ENCODE results near the gene CRLF3.
"Not testable (repeated sequence)": the region's sequence is repeated elsewhere in the genome, so short reads cannot be mapped to it uniquely, and the experiment has no call there.

Gene CRLF3

DNA sequence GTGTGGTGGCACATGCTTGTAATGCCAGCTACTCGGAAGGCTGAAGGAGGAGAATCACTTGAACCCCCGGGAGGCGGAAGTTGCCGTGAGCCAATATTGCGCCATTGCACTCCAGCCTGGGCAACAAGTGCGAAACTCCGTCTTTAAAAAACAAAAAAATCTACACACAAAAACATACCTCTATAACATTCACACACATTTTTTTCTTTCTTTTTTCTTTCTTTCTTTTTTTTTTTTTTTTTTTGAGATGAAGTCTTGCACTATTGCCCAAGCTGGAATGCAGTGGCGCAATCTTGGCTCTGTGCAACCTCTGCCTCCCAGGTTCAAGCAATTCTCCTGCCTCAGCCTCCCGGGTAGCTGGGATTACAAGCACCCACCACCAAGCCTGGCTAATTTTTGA, 9.6 kb downstream of the CRLF3 start:
- not testable (repeated sequence) for DNase-seq

GRCh38 chr17:30814236-30814635, 10.3 kb downstream of the CRLF3 start:
- DNase-seq: not testable (repeated sequence)

DNA sequence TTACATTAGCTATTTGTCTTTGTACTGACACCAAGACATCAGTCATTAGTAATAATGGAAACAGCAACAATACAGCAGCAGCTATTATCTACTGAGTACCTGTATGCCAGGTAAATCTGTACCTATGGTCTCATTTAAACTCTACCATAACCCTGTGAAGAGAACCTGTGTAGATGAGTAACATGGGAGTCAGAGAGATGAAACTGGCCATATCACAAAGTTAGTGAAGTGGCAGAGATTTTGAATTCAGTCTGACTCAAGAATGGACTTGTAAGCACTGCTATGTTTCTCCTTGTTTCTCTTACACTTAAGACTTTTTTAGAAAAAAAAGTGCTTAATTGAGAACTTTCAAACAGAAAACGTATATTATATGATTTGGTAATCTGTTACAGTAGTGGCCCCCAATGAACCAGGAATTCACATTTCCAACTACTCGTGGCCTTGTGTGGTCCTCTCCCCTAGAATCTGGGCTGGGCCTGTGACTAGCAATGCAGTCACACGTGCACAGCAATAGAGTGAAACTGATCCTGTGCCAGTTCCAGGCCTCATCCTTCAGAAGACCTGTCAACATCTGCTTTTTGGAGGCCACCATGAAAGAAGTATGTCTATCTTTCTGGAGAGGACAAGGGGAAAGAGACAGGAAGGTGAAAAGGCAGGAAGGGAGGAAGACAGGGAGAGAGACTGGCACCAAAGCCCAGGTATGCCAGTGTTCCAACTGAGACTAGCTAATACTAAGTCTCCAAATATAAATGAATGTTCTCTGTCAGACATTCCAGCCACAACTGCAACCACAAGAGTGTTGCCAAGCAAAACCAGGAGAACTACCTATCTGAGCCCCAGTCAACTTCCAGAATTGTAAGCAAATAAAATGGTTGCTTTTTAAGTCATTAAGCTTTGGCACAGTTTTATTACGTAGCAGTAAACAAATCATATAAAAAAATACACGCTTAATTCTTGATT, 12.0 kb downstream of the CRLF3 start:
- DNase-seq: peak; percentile 32

GRCh38 chr17:30809867-30810266, 14.6 kb downstream of the CRLF3 start:
- DNase-seq: no peak

DNA sequence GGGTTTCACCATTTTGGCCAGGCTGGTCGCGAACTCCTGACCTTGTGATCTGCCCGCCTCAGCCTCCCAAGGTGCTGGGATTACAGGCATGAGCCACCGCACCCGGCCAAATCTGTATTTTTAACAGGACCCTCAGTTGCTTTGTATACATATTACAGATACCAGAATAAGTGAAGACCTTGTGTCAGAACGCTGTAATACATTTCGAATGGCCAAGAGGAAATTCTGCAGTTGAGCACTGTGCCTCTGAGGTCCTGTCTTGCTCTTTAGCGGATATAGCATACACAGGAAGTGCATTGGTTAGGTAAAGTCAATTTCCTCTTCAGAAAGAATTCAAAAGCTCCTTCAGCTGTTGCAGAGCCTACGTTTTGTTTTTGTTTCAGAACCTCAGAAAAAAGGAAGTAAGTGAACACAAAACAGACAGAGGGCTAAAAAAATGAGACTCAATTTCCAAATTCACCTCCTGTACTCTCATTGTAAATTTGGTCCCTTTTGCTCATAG, 15.7 kb downstream of the CRLF3 start:
- DNase-seq: no peak

DNA sequence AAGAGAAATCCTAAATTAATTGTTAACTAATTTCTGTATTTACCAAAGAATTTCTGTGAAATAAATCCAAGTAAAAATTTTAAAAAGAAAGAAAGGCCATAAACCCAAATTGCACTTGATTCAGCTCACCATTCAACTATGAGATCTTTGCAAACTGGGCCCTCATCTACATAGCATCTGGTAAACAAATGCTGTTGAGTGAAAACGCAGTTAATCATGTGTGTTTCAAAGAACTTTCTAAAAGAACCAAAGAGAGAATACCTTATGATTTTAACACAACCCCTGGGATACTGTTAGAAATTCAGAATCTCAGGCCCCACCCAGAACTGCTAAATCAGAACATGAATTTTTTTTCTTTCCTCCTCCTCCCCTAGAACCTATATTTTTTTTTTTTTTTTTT, 16.6 kb downstream of the CRLF3 start:
- DNase-seq: no peak

DNA sequence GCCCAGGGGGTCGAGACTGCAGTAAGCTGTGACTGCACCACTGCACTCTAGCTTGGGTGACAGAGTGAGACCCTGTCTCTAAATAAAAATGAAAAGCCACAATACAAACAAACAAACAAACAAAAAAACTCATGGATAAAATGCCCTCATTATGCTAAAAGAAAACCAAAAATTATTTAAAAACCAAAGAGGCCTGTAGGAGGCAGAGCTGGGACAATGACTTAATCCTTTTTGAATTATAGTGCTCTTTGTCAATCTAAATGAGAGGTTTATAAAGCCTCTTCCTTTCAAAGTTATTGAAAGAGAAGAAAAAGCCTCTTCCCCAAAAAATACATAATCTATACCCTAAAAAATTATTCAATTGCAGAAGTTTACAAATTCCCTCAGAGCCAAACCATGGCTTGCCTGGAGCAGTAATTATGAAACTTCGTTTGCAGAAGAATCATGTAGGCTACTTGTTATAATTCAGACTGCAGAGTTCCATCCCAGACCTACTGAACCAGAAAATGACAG, 18.5 kb downstream of the CRLF3 start:
- DNase-seq: no peak

DNA sequence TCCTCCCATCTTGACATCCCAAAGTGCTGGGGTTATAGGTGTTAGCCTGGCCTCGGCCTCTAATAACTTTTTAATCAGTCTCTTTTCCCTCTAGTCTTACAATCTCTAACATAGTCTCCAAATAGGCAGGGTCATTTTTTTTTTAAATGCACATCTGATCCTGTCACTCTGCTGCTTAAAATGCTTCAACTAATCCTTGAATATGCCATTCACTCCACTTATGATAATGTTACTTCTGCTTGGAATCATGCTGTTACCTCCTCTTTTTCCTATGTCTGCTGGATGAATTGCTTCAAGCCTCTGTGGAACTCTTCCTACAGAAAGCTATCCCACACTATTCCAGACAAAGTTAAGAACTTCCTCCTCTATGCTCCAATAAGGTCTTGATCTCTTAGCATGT, 22.8 kb downstream of the CRLF3 start:
- DNase-seq: no peak

GRCh38 chr17:30796016-30796415, 28.5 kb downstream of the CRLF3 start:
- DNase-seq: no peak

DNA sequence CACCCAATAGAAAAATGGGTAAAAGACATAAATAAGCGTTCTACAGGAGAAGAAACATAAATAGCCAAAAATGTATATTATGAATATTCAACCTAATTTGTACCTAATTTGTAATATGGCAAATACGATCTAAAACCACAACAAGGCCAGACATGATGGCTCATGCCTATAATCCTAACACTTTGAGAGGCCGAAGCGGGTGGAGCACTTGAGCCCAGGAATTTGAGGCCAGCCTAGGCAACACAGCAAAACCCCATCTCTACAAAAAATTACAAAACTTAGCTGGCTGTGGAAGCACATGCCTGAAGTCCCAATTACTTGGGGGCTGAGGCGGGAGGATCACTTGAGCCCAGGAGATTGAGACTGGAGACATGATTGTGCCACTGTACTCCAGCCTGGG, 30.1 kb downstream of the CRLF3 start:
- no peak for DNase-seq

GRCh38 chr17:30793282-30793977, 31.1 kb downstream of the CRLF3 start:
- no peak for DNase-seq

DNA sequence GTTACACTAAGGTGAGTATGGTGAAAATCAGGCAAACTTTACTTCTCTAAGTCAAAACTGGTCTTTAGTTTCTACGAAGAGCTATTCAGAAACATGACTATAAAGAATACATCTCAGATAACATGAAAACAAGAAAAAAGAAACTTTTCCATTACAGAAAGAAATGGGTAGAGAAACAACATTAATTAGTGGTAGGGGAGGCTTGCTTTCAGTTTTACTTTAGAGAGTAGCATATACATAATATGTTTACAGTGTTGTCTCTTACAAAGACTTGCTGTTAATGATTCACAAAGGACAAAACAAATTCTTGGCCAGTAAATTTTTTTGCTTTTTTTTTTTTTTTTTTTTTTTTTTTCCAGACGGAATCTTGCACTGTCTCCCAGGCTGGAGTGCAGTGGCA, 34.2 kb downstream of the CRLF3 start:
- no peak for DNase-seq

DNA sequence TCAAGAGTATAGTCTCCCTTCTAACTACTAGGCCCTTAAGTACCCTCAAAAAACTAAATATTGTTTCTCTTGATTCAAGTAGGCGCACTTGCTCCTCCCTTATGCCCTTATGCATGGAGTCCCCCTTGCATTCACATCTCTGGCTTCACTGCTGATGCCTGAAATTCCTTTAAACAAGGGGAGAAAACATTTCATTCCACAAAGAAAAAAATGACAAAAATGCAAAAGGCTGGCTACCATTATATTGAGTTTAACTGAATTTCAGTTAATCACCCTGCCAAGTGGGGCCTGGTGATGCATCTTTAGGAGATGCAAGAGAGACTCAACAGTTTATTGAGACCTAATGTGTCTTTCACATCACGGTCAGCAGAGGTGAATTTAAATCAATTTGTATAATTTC, 35.6 kb downstream of the CRLF3 start:
- DNase-seq: peak; percentile 71

DNA sequence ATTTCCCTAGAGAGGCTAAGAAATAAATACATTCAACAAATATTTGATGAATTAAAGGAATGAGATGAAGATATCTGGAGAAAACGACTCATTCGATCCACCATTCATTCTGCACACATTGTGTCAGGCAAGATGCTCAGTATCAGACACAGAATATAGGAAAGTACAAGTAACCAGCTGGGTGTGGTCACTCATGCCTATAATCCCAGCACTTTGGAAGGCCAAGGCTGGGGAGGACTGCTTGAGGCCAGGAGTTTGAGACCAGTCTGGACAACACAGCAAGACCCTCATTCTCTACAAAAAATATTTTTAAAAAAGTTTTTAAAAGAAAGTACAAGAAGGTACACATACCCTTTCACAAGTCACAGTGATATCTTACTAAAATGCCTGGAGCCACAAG, 42.3 kb downstream of the CRLF3 start:
- peak; percentile 31 for DNase-seq

DNA sequence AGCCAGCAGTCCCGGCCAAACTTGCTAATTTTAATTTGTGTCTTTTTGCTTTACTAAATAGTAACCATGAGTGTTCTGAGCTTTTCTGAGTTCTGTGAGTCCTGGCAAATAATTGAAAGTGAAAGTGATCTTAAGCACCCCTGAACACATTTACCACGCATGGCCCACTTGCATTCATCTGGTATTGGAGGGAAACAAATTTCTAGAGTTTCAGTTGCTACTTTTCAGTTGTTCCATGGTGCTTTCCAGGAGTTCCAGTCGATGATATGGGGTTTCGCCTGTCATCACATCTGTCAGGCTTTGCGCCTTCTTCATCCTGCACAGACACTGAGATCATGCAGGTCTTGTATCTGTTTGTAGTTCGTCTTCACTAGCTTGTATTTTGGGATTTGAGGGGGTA, 44.1 kb downstream of the CRLF3 start:
- no peak for DNase-seq

GRCh38 chr17:30768771-30769170, 55.7 kb downstream of the CRLF3 start:
- DNase-seq: peak; percentile 2

- not testable (repeated sequence) for DNase-seq
Observed at GRCh38 chr17:30767641-30768404, 56.7 kb downstream of the CRLF3 start.

GRCh38 chr17:30761060-30761459, 63.4 kb downstream of the CRLF3 start:
- no peak for DNase-seq

- not testable (repeated sequence) for DNase-seq
Observed at GRCh38 chr17:30753291-30753690, 71.2 kb downstream of the CRLF3 start.

GRCh38 chr17:30750982-30751381, 73.5 kb downstream of the CRLF3 start:
- DNase-seq: not testable (repeated sequence)

- DNase-seq: not testable (repeated sequence)
Observed at GRCh38 chr17:30747621-30748020, 76.9 kb downstream of the CRLF3 start.

DNA sequence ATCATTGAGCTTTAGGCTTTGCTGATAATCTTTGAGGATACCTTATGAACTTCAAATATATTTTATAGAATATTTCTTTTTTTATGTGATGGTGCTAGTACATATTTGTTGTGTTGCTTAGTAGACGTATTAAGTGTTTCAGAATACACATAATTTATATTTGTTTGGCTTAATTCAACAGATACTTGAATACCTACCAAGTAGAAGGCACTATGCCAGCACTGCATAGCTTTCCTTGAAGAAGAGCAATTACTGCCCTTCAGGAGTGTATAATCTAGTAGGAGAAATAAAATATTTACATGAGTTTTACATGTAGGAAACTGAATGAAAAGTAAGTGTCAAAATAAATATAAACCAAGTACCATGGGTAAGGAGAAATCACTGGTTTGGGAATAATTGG, 81.8 kb downstream of the CRLF3 start:
- not testable (repeated sequence) for DNase-seq

DNA sequence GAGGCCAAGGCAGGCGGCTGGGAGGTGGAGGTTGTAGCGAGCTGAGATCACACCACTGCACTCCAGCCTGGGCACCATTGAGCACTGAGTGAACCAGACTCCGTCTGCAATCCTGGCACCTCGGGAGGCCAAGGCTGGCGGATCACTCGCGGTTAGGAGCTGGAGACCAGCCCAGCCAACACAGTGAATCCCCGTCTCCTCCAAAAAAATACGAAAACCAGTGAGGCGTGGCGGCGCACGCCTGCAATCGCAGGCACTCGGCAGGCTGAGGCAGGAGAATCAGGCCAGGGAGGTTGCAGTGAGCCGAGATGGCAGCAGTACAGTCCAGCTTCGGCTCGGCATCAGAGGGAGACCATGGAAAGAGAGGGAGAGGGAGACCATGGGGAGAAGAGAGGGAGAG, 88.1 kb downstream of the CRLF3 start:
- not testable (repeated sequence) for DNase-seq

Data from fibroblast of skin of scalp (primary cell).